ENCODE results near the gene TTC34.

DNA sequence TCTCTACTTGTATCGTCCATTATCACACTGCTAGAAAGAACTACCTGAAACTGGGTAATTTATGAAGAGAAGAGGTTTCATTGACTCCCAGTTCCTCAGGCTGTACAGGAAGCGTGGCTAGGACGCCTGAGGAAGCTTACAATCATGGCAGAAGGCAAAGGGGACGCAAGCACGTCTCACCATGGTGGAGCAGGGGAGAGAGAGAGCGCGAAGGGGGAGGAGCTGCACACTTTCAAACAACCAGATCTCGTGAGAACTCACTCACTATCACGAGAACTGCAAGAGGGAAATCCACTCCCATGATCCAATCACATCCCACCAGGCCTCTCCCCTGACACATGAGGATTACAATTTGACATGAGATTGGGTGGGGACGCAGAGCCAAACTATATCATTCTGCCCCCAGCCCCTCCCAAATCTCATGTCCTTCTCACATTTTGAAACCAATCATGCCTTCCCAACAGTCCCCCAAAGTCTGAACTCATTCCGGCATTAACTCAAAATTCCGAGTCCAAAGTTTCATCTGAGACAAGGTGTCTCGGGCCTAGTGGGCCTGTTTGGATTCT, 176.7 kb downstream of the TTC34 start:
- TF ChIP-seq, protein P1, sequence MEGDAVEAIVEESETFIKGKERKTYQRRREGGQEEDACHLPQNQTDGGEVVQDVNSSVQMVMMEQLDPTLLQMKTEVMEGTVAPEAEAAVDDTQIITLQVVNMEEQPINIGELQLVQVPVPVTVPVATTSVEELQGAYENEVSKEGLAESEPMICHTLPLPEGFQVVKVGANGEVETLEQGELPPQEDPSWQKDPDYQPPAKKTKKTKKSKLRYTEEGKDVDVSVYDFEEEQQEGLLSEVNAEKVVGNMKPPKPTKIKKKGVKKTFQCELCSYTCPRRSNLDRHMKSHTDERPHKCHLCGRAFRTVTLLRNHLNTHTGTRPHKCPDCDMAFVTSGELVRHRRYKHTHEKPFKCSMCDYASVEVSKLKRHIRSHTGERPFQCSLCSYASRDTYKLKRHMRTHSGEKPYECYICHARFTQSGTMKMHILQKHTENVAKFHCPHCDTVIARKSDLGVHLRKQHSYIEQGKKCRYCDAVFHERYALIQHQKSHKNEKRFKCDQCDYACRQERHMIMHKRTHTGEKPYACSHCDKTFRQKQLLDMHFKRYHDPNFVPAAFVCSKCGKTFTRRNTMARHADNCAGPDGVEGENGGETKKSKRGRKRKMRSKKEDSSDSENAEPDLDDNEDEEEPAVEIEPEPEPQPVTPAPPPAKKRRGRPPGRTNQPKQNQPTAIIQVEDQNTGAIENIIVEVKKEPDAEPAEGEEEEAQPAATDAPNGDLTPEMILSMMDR (conservative IDR thresholded peaks at IDR 0.05 in 1 of 2, IDR thresholded peaks at IDR 0.05 in 1 of 2; ENCODE audit: low read depth in 1 of 2, low read length in 2 of 2): no peak
- TF ChIP-seq EZH2 (IDR thresholded peaks at IDR 0.05; ENCODE audit: low read length, missing control alignments): no peak

All from fibroblast of lung (primary cell).